Mesenchymal stem cell (in vitro differentiated cells and primary cell): ENCODE measurements around the gene CCT8L2. TPM values are rescaled to one million over a fixed set of nuclear protein-coding genes. Genes with fewer than 3 reads are reported as not detected.
"Not testable (repeated sequence)": the region's sequence is repeated elsewhere in the genome, so short reads cannot be mapped to it uniquely, and the experiment has no call there.

Source experiments
- DNase-seq: peaks from one replicate; pipeline ENCODE4 v3.0.0-alpha.2; 2013
- H2AFZ ChIP-seq: one replicate; pipeline ENCODE4 v1.6.1; 2013; ENCODE audit warnings: low read depth, mild to moderate bottlenecking, control low read depth, inconsistent platforms, low read length, moderate library complexity
- H2AK5ac ChIP-seq: 2 replicates; pipeline ENCODE4 v1.6.1; 2013; ENCODE audit warnings: low read length, moderate library complexity, mild to moderate bottlenecking, inconsistent platforms; ENCODE audit not compliant: severe bottlenecking
- H2BK120ac ChIP-seq: one replicate; pipeline ENCODE4 v1.6.1; 2013; ENCODE audit warnings: low read depth, mild to moderate bottlenecking, inconsistent platforms, low read length, moderate library complexity
- H2BK12ac ChIP-seq, 2 experiments: one replicate each; pipeline ENCODE4 v1.6.1; 2013; ENCODE audit warnings: inconsistent platforms in 2 of 2, low read length in 2 of 2, mild to moderate bottlenecking in 2 of 2, moderate library complexity in 2 of 2, control low read depth in 1 of 2
- H2BK15ac ChIP-seq: one replicate; pipeline ENCODE4 v1.6.1; 2013; ENCODE audit warnings: mild to moderate bottlenecking, low read depth, inconsistent platforms; ENCODE audit not compliant: poor library complexity, severe bottlenecking
- H2BK5ac ChIP-seq: 2 replicates; pipeline ENCODE4 v1.6.1; 2013; ENCODE audit warnings: low read depth, mild to moderate bottlenecking, low read length, control low read depth, inconsistent platforms; ENCODE audit not compliant: poor library complexity, severe bottlenecking
- H3K14ac ChIP-seq, 2 experiments: one replicate each; pipeline ENCODE4 v1.6.1; 2013; ENCODE audit warnings: inconsistent platforms in 2 of 2, low read length in 2 of 2, control low read depth in 1 of 2, mild to moderate bottlenecking in 1 of 2, moderate library complexity in 1 of 2
- H3K18ac ChIP-seq, 2 experiments: one replicate each; pipeline ENCODE4 v1.6.1; 2013; ENCODE audit warnings: inconsistent platforms in 2 of 2, low read length in 2 of 2, control low read depth in 1 of 2, low read depth in 1 of 2, mild to moderate bottlenecking in 1 of 2
- H3K23ac ChIP-seq, 2 experiments: one replicate each; pipeline ENCODE4 v1.6.1; 2013; ENCODE audit warnings: inconsistent platforms in 2 of 2, low read length in 2 of 2, mild to moderate bottlenecking in 2 of 2, moderate library complexity in 2 of 2, control low read depth in 1 of 2
- H3K27ac ChIP-seq: 2 replicates; pipeline ENCODE4 v1.5.1; 2013; ENCODE audit warnings: mild to moderate bottlenecking, moderate library complexity, low read length, control low read depth, inconsistent platforms; ENCODE audit not compliant: poor library complexity, severe bottlenecking
- H3K27me3 ChIP-seq, 2 experiments: 2 replicates each; pipeline versions ENCODE4 v1.6.1 to v1.7.0; 2013; ENCODE audit warnings: low read length in 2 of 2, mild to moderate bottlenecking in 2 of 2, moderate library complexity in 2 of 2, control low read depth in 1 of 2, inconsistent platforms in 1 of 2; ENCODE audit not compliant: control insufficient read depth in 1 of 2, insufficient read depth in 1 of 2
- H3K36me3 ChIP-seq, 2 experiments: 2 replicates each; pipeline versions ENCODE4 v1.6.1 to v1.7.0; 2013; ENCODE audit warnings: low read length in 2 of 2, control low read depth in 1 of 2, inconsistent platforms in 1 of 2, low read depth in 1 of 2, mild to moderate bottlenecking in 1 of 2; ENCODE audit not compliant: insufficient read depth in 2 of 2, control insufficient read depth in 1 of 2
- H3K4ac ChIP-seq, 2 experiments: one replicate each; pipeline ENCODE4 v1.6.1; 2013; ENCODE audit warnings: inconsistent platforms in 2 of 2, low read length in 2 of 2, mild to moderate bottlenecking in 2 of 2, moderate library complexity in 2 of 2, control low read depth in 1 of 2, low read depth in 1 of 2
- H3K4me1 ChIP-seq: 2 replicates; pipeline ENCODE4 v1.6.1; 2013; ENCODE audit warnings: low read depth, low read length, control low read depth; ENCODE audit not compliant: control insufficient read depth, insufficient read depth
- H3K4me2 ChIP-seq: 2 replicates; pipeline ENCODE4 v1.6.1; 2013; ENCODE audit warnings: low read length, mild to moderate bottlenecking, inconsistent platforms; ENCODE audit not compliant: poor library complexity, severe bottlenecking
- H3K4me3 ChIP-seq, 2 experiments: 2 replicates each; pipeline versions ENCODE4 v1.5.1 to v1.7.0; 2013; ENCODE audit warnings: low read length in 2 of 2, mild to moderate bottlenecking in 2 of 2, control low read depth in 1 of 2, low read depth in 1 of 2; ENCODE audit not compliant: insufficient read depth in 1 of 2
- H3K79me1 ChIP-seq: replicated peaks from 2 replicates; pipeline ENCODE4 v1.6.1; 2013; ENCODE audit warnings: mild to moderate bottlenecking, control low read depth, low read length, inconsistent platforms; ENCODE audit not compliant: poor library complexity, severe bottlenecking
- H3K9ac ChIP-seq: 2 replicates; pipeline ENCODE4 v1.7.0; 2013; ENCODE audit warnings: mild to moderate bottlenecking, low read length, moderate library complexity
- H3K9me3 ChIP-seq: 2 replicates; pipeline ENCODE4 v1.7.0; 2013; ENCODE audit warnings: mild to moderate bottlenecking, low read length; ENCODE audit not compliant: control insufficient read depth
- H4K8ac ChIP-seq: one replicate; pipeline ENCODE4 v1.6.1; 2013; ENCODE audit warnings: inconsistent platforms, mild to moderate bottlenecking, low read length, moderate library complexity
- H4K91ac ChIP-seq: one replicate; pipeline ENCODE4 v1.6.1; 2013; ENCODE audit warnings: mild to moderate bottlenecking, low read length, inconsistent platforms
- WGBS: methylation state at CpG from one replicate; pipeline ENCODE4 v1.1.7; 2013; ENCODE audit warnings: mixed read lengths; 5-methylcytosine and 5-hydroxymethylcytosine counted together
- polyA plus RNA-seq, 2 experiments: library from polyadenylated mRNA; stranded (reverse); fragments of 200-250 nt; gene quantifications; one replicate each; pipeline ENCODE4 v1.2.3, GENCODE V29; 2013

The CCT8L2 gene, protein sequence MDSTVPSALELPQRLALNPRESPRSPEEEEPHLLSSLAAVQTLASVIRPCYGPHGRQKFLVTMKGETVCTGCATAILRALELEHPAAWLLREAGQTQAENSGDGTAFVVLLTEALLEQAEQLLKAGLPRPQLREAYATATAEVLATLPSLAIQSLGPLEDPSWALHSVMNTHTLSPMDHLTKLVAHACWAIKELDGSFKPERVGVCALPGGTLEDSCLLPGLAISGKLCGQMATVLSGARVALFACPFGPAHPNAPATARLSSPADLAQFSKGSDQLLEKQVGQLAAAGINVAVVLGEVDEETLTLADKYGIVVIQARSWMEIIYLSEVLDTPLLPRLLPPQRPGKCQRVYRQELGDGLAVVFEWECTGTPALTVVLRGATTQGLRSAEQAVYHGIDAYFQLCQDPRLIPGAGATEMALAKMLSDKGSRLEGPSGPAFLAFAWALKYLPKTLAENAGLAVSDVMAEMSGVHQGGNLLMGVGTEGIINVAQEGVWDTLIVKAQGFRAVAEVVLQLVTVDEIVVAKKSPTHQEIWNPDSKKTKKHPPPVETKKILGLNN
- polyA plus RNA-seq (2013, experiment 1 of 2): not detected
- not detected for polyA plus RNA-seq (2013, experiment 2 of 2)

DNA sequence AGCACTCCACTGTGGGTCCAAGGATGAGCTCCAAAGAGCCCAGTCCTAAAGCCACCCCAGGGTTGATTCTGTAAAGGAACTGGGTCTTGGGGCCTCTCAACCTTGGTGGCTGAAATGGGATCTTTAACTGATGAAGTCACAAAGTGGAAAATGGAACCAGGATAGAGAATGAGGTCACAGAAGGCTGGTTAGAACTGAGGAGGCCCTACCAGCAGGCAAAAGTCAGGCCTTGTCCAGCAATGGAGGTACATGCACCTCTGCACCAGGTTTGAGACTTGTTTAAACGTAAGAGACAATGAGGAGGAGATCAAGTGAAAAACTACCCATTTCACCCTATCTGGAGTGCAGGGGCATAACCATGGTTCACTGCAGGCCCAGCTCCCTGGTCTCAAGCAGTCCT, at the start of gene CCT8L2:
CCT8L2 (minus strand) TSS at position 101 of the 400 bp plus-strand sequence. CDS start 260 bp downstream, outside the sequence.
- 25% methylated on average over 1 of the region's 1 CpG for WGBS
- not testable (repeated sequence) for H4K91ac ChIP-seq

DNA sequence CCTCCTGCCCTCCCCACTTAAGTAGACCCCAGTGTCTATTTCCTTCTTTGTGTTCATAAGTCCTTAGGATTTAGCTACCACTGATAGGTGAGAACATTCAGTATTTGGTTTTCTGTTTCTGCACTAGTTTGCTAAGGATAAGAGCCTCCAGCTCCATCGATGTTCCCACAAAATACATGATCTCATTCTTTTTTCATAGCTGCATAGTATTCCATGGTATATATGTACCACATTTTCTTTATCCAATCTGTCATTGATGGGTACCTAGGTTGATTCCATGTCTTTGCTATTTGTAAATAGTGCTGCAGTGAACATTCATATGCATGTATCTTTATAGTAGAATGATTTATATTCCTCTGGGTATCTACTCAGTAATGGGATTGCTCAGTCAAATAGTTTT, 42.8 kb upstream of the CCT8L2 start:
- not testable (repeated sequence) for H3K27ac ChIP-seq, H2AK5ac ChIP-seq

More for the DNA sequence above, at the start of gene CCT8L2:
- not testable (repeated sequence) for H3K27ac ChIP-seq, H4K8ac ChIP-seq, H3K4me3 ChIP-seq, H3K4ac ChIP-seq, H3K14ac ChIP-seq, DNase-seq, H2BK120ac ChIP-seq, H2BK12ac ChIP-seq, H2AK5ac ChIP-seq, H3K9me3 ChIP-seq, H3K36me3 ChIP-seq, H3K27me3 ChIP-seq, H2BK15ac ChIP-seq, H3K9ac ChIP-seq, H2AFZ ChIP-seq, H2BK5ac ChIP-seq, H3K23ac ChIP-seq, H3K4me1 ChIP-seq, H3K18ac ChIP-seq, H3K79me1 ChIP-seq, H3K4me2 ChIP-seq

DNA sequence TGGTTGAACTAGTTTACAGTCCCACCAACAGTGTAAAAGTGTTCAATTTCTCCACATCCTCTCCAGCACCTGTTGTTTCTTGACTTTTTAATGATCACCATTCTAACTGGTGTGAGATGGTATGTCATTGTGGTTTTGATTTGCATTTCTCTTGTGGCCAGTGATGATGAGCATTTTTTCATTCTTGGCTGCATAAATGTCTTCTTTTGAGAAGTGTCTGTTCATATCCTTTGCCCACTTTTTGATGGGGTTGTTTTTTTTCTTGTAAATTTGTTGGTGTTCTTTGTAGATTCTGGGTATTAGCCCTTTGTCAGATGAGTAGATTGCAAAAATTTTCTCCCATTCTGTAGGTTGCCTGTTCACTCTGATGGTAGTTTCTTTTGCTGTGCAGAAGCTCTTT, 41.5 kb upstream of the CCT8L2 start:
- not testable (repeated sequence) for H2AK5ac ChIP-seq, DNase-seq, H3K4me1 ChIP-seq, H3K36me3 ChIP-seq, H3K4me2 ChIP-seq, H3K27me3 ChIP-seq, H3K23ac ChIP-seq, H2BK12ac ChIP-seq, H3K79me1 ChIP-seq, H3K9me3 ChIP-seq, H3K27ac ChIP-seq, H3K14ac ChIP-seq, H3K4me3 ChIP-seq, H3K9ac ChIP-seq, H2AFZ ChIP-seq, H4K91ac ChIP-seq, H3K4ac ChIP-seq, H2BK15ac ChIP-seq, H2BK5ac ChIP-seq, H2BK120ac ChIP-seq, H3K18ac ChIP-seq, H4K8ac ChIP-seq

More for the DNA sequence above, 42.8 kb upstream of the CCT8L2 start:
- H2BK15ac ChIP-seq, H3K4me2 ChIP-seq, H3K14ac ChIP-seq, DNase-seq, H3K23ac ChIP-seq, H3K4ac ChIP-seq, H3K9me3 ChIP-seq, H3K9ac ChIP-seq, H2AFZ ChIP-seq, H2BK5ac ChIP-seq, H3K4me1 ChIP-seq, H3K36me3 ChIP-seq, H4K8ac ChIP-seq, H4K91ac ChIP-seq, H2BK120ac ChIP-seq, H3K18ac ChIP-seq, H3K4me3 ChIP-seq, H2BK12ac ChIP-seq, H3K27me3 ChIP-seq, H3K79me1 ChIP-seq: not testable (repeated sequence)
- WGBS: no CpG with 5 or more reads among the region's 1 CpG

DNA sequence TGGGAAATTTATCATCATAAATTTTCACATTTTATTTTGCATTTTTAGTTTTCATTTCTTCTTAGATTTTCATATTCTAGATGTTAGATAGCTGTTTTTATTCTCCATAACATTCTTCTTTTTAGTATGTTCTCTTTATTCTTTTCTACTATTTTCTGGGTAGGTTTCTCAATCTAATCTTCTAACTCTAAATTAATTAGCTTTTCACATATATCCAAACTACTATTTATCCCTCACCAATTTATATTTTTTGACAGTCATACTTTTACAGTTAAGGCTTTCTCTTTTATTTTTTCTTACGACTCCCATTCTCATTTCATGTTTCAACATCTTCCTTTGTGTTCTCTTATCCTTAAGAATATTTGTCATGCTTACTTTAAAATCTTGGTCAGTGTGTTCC, 35.9 kb upstream of the CCT8L2 start:
- H3K27ac ChIP-seq, H4K8ac ChIP-seq, H3K9ac ChIP-seq, H3K4me2 ChIP-seq, H2AFZ ChIP-seq, H2BK12ac ChIP-seq, DNase-seq, H2BK5ac ChIP-seq, H3K14ac ChIP-seq, H3K79me1 ChIP-seq, H2BK15ac ChIP-seq, H4K91ac ChIP-seq, H2BK120ac ChIP-seq, H3K18ac ChIP-seq, H2AK5ac ChIP-seq, H3K9me3 ChIP-seq, H3K27me3 ChIP-seq, H3K4me1 ChIP-seq, H3K4me3 ChIP-seq, H3K36me3 ChIP-seq, H3K4ac ChIP-seq, H3K23ac ChIP-seq: not testable (repeated sequence)
- WGBS: 29% methylated on average over 1 of the region's 1 CpG
